HG03565 (cell line): ENCODE data around the gene THOC1.
A peak's percentile ranks its signal among the peaks of the same experiment; 100 is the strongest.
"Not testable (repeated sequence)": the region's sequence is repeated elsewhere in the genome, so short reads cannot be mapped to it uniquely, and the experiment has no call there.

Experiments used
- ATAC-seq: cut with Tn5 transposase; IDR thresholded peaks from one replicate; pipeline ENCODE4 v1.9.1; 2021; ENCODE audit warnings: mild to moderate bottlenecking, moderate library complexity; ENCODE audit not compliant: unreplicated experiment

THOC1 gene, protein sequence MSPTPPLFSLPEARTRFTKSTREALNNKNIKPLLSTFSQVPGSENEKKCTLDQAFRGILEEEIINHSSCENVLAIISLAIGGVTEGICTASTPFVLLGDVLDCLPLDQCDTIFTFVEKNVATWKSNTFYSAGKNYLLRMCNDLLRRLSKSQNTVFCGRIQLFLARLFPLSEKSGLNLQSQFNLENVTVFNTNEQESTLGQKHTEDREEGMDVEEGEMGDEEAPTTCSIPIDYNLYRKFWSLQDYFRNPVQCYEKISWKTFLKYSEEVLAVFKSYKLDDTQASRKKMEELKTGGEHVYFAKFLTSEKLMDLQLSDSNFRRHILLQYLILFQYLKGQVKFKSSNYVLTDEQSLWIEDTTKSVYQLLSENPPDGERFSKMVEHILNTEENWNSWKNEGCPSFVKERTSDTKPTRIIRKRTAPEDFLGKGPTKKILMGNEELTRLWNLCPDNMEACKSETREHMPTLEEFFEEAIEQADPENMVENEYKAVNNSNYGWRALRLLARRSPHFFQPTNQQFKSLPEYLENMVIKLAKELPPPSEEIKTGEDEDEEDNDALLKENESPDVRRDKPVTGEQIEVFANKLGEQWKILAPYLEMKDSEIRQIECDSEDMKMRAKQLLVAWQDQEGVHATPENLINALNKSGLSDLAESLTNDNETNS

DNA sequence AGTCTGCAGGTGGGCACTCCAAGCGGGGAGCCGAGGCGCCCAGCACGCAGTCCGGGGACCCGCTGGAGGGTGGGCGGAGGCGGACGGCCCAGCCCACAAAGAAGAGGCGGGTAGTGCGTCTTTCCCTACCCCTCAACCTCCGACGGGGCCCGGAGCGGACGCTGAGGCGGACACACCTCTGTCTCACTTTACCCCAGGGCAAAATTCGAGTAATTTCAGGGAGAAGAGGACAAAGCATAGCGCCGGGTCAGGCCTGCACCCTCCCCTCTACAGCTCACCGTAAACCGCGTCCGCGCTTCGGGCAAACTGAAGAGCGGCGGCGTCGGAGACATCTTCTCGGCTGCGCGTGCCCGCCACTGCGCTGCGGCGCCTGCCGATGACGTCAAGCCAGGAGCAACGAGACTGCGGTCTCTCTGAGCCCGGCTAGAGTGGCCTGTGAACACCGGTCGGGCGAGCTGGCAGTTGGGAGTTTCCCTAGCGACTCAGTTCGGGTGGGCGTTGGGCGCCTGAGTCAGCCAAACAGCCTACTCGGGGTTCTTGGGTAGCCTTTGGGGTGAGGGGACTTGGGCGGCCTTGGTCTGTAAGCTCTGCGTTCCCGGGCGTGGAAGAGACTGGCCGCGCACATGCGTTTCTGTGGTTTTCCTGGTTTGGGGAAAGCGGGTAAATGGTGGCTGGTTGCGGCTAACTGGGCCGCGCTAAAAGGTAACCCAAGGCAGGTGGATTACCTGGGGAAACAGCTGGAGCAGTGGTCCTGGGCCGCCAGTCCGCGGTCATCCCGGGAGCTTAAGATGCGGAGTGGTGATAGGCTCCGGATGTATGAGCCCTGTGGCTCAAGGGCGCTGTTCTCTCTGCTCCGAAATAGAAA, at the start of gene THOC1:
Gene THOC1, minus strand, starts transcription at position 360 of the 865 bp plus-strand sequence. Its CDS starts 28 bp downstream, at position 332.
- ATAC-seq: peak; percentile 87

DNA sequence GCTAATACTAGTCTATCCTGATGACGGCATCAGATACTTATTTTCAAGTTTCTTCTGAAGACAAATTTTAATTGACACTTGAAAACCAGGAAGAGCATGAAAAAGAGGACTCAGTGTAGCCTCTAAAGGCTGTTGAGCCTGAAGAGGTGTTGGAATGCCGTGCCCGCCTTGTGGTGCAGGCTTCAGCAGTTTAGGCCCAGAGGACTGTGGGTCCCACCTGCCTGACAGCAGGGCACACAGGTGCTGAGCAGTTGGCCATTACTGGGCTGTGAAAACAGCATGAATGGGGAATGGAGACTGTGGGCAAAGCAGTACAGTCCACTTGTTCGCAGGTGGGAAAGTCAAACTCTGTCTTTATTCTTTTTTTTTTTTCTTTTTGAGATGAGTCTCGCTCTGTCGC, 49.8 kb upstream of the THOC1 start:
- ATAC-seq: no peak

DNA sequence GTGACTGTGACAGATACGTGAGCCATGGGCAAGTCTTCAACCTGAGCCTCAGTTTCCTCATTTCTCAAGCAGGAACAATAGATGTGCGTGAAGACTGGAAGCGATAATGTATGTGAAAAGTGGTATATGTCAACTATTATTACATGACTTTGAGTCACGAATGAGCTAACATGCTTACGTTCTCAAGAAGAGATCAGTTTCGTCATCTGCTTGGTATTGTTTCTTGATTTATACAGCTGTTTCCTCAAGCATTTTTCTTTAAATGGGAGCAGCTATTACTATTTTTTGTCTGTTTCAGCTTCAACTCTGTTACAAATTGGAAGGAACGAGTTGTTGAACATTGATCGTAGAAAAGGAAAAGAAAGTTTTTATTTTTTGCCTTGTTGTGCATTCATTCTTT, 48.5 kb upstream of the THOC1 start:
- no peak for ATAC-seq

DNA sequence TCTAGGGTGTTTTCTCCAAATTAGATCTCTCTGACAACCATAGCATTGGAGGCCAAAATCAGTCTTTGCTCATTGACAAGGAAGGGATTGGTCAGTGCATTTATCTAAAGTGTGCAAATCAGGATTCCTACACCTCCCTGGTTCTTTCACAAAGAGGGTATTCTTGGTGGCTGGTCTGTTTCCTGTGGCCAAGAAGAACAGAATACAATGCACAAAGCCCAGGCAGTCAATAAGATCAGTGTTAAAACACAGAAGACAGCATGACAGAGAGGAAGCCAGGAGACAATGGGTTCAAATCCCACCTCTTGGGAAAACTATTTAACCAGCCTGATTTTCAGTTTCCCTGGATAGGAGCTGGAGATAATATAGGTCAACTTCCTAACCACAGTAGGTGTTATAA, 46.1 kb upstream of the THOC1 start:
- no peak for ATAC-seq

DNA sequence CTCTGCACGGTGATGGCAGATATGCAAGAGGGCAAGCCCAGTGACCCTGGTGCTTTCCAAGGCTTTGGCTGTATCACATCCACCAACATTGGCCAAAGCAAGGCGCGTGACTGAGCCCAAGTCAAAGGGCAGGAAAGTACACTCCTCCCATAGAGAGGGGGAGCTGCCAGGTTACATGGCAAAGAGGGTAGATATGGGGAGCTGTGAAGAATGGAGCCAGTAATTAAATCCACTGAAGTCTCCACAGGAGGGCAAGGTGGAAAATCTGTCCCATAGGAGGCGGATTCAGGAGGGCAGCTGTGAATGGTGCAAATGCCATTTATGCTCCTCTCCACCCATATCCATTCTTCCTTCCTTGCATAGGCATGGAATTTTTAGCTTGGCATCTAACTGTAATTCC, 44.6 kb upstream of the THOC1 start:
- ATAC-seq: no peak

DNA sequence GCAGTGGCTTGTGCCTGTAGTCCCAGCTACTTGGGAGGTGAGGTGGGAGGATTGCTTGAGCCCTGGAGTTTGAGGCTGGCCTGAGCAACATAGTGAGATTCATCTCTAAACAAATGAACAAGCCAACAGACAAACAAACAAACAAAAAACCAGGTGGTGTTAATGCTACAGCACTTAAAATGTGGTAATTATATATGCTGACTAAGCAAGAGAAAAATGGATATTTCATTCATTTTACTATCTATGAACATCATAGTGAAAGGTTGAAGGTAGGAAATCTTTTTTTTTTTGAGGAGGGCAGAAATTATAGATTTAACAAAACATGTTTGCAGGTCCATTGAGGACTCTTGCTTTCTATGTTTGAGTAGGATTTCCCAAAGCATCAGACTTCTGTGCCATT, 42.2 kb upstream of the THOC1 start:
- no peak for ATAC-seq

DNA sequence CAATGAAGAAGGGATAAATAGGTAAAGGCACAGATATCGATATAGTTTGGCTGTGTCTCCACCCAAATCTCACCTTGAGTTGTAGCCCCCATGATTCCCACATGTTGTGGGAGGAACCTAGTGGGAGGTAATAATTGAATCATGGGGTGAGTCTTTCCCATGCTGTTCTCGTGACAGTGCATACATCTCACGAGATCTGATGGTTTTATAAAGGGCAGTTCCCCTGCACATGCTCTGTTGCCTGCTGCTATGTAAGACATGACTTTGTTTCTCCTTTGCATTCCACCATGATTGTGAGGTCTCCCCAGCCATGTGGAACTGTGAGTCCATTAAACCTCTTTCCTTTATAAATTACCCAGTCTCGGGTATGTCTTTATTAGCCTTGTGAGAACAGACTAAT, 40.2 kb upstream of the THOC1 start:
- not testable (repeated sequence) for ATAC-seq

DNA sequence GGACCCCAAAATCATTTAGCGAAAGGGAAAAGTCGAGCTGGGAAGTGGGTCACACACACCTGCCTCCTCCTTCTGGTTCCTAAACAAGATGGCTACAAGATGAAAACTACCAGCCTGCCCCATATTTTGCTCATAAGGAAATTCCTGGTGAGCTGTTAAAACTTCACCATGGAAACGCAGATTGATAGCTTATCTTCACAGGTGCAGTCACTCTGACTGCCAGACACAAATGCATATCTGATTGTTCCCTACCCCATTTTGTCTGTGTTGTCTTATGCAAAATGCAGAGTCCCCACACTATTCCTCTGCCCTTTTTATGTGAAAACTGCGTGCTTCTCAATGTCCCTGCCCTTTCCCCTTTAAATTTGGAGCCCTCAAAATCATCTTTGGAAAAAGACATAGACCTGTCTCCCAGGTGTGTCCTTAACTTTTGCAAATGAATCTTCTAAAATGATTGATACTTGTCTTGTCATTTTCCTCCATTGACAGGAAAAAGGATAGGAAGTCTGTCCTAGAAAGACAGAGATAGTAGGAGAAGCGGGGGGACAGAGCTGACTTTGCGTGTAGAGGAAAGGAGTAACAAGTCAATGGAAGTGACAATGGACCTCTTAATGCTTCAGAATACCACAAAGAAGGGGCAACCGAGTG, 38.9 kb upstream of the THOC1 start:
- ATAC-seq: no peak

DNA sequence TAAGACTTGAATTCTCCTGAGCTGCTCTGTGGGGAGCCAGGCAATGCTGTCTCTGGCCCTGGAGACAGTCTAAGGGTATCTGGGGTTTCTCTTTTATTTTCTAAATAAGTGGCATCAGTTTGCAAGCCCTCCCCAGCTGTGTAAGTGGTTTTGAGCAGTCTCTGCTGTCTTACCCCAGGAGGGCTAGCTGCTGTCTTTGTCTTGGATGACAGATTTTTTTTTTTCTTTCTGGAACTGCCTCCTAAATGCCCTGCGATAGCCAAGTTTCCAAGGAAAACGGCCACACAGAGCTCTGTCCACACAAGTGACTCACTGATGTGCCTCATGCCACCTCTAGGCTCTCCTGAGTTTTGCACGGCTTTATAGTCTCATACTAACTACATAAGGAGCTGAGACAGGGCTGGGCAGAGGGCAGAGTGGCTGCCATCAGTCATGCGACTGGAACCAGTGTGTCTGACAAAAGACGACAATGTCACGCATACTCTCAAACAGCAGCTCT, 37.2 kb upstream of the THOC1 start:
- no peak for ATAC-seq

DNA sequence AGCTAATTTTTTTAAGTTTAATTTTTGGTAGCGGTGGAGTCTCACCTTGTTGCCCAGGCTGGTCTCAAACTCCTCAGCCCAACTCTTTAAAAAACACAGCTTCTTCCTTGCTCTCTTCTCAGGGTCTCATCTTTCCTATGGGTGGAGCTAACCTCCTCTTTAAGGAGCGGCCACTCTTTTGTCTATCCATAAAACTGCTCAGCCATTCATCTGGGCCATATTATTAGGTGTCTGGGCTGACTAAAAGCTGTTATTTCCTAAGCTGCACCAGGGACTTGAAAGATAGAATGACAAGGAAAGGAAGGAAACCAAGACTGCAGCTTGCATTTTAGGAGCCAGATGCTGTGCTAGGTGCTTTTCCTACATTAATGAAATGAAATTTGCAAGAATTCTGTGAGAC, 35.8 kb upstream of the THOC1 start:
- no peak for ATAC-seq

DNA sequence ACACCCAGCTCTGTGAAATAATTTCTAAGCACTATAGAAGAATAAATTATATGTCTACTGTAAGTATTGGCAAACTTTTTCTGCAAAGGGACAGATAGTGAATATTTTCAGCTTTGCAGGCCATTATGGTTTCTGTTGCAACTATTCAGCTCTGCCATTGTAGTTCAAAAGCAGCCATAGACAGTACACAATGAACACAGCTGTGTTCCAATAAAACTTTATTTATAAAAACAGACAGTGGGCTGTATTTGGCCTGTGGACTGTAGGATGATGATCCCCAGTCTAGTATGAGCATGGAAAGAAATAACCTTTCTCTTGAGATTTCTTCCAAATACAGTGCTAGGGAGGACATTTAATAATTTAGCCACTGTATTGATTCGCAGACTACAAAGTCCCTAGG, 35.2 kb upstream of the THOC1 start:
- no peak for ATAC-seq

DNA sequence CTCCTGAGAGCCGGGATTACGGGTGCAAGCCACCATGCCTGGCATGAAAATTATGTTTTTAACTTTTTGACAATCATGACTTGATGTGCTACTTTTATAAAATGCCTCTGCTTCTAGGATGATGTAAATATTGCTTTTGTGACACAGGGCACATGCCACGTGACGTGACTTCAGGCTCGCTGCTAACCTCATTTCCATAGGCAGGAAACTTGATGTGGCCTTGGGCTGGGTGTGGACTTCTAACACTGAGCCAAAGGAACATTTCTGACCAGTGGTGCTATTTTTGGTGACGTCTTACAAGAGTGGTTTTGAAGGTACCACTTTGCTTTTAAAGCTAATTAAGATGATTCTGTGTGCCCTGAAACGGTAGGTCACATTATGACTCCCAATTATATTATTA, 34.2 kb upstream of the THOC1 start:
- no peak for ATAC-seq

DNA sequence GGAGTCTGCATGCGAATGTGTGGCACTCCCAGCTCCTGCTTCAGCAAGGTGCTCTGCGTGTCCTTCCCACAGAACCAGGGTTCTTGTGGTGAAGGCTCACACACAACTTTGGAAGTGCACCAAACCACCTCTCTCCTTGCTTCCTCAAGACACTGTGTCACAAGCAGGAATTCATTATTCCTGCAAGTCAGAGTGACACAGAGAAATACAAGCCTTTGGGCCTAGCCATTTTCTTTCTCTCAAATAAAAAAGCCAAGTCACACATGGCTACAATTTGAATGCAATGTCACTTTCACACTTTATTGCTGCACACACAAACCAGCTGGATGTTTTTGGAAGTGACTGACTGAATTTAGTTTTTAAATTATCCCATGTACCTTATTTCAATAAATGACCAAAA, 30.1 kb upstream of the THOC1 start:
- ATAC-seq: no peak

DNA sequence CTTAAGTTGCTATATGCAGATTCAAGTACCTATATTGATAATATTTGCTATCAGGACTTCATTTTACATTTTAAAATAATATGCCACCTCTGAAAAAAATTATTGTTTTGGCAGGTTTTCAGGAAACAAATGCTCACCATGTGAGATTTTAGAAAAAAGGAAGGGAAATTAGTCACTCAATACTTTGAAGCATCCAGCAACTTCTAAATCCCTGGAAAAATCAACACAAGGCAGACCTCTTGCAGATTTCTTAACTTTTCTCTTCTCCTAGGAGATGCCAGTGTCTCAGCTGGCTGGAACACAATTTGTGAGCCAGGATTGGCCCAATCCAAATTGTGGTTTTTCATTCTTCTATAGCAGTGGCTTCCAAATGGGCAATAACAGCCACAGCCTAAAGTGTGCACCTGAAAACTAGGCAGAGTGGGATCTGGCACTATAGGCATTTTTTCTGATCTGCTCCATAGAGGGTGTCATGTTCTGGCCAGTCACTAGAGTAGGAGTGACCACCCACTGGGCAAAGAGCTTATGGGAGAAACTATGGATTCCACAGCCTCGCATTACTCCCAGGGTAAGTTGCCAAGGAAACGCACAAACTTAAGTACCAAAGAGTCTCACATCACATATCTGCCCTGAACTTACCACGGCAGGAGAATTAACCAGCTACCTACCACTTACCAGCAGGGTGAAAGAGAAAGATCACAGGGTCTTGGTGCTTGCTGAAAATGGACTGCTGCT, 28.1 kb upstream of the THOC1 start:
- ATAC-seq: no peak

DNA sequence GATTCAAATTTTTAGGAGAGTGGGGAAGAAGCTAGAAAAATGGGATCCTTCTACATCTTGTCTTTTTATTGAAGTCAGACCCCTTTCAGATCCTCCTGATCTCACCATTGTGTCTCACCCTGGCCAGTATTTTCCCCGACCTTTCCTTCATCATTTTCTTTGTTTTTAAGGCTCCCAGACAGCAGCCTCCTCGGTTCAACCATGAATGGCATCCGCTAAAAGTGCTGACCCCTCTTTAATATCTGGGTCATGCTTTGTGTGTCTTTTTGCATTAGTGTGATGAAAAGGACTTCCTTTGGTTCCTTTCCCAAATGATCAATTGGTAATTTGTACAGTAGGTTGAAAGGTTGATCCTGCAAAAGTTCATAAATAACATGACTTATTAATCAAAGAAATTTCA, 26.7 kb upstream of the THOC1 start:
- no peak for ATAC-seq

DNA sequence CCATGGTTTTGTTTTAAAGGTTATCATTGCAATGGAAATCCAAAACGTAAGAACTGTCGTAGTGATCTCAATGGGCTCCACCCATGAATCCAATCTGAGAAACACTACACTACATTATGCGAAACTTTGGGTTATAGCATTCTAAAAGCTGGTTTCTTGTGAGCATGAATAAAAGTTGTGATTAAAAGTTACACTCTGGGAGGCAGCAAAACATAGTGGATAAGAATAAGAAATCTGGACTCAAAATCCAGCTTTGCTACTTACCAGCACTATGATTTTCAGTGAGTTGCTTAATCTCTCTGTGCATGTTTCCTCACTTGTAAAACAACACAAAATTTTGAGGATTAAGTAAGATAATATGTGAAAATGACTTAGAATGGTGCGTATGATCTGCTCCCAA, 25.7 kb upstream of the THOC1 start:
- ATAC-seq: no peak

DNA sequence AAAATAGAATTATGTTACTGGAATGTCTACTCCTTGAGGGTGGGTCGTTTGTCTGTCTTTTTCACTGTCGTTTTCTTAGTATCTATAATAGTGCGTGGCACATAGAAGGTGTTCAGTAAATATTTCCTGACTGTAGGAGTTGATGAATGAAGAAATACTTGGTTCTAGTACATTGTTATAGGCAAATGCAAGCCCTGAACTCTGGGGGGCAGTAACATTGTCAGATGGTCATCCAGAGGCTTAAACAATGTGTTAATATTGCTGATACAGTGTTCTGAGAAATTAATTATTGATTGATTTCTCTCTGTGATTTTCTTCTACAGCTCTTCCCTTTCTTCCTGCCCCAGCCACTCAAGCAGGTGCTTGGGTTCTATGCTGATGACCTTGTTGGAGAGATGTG, 24.4 kb upstream of the THOC1 start:
- ATAC-seq: no peak

DNA sequence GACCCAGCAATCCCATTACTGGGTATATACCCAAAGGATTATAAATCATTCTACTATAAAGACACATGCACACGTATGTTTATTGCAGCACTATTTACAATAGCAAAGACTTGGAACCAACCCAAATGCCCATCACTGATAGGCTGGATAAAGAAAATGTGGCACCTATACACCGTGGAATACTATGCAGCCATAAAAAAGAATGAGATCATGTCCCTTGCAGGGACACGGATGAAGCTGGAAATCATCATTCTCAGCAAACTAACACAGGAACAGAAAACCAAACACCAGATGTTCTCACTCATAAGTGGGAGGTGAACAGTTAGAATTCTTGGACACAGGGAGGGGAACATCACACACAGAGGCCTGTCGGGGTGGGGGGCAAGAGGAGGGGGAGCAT, 22.1 kb upstream of the THOC1 start:
- not testable (repeated sequence) for ATAC-seq

DNA sequence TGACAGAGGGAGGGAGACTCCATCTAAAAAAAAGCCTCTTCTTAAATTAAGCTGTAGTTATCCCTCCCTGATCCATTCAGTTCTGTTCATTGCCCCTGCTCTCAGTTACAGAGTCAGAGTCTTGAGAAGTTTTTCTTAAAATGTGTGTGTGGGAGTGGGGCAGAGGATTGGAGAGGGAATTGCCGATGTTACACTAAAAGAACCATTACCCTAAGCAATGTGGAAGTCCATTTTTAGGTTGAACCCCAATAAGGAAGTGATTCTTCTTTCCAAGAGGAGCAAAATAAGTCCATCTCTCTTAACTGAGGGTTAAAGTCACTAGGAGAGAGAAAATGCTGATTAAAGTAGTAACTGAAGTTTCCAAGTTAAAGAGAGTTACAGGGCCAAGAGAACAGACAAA, 21.2 kb upstream of the THOC1 start:
- no peak for ATAC-seq
